IMR-90 (cell line): ENCODE results near the gene HOXD12. TPM values are rescaled to one million over a fixed set of nuclear protein-coding genes. Genes with fewer than 3 reads are reported as not detected.

ENCODE experiments used
- ATAC-seq: fragments of 200-7000 bp; cut with Tn5 transposase; 2 replicates; pipeline ENCODE4 v1.9.1; 2020; ENCODE audit warnings: low read depth, mild to moderate bottlenecking, moderate library complexity
- BruUV-seq: library from RNA; stranded (reverse); fragments of 400-500 nt; replicated peaks from 2 replicates; lab custom pipeline; 2021; lab: Mats Ljungman, UMichigan
- CTCF ChIA-PET: fragments of 300-600 bp; formaldehyde crosslinking; extraction: SDS; loops from one replicate; lab custom pipeline; 2021; ENCODE audit warnings: antibody characterized with exemption; lab: Yijun Ruan, JAX
- POLR2A ChIA-PET: fragments of 300-600 bp; sonication (Branson Sonifier 250); formaldehyde crosslinking; loops from one replicate; lab custom pipeline; 2022; ENCODE audit warnings: antibody characterized with exemption; ENCODE audit not compliant: unreplicated experiment; lab: Charles Lee
- DNase-seq: peaks from one replicate; pipeline ENCODE4 v3.0.0; 2013
- H2AFZ ChIP-seq: replicated peaks from 2 replicates; pipeline ENCODE3; 2013; ENCODE audit warnings: low read length, mild to moderate bottlenecking; ENCODE audit not compliant: poor library complexity
- H2AK5ac ChIP-seq: 2 replicates; pipeline ENCODE4 v1.6.1; 2013; ENCODE audit warnings: low read depth, low read length, inconsistent platforms
- H2AK9ac ChIP-seq: replicated peaks from 2 replicates; pipeline ENCODE3; 2013; ENCODE audit warnings: mild to moderate bottlenecking, low read depth, low read length, moderate library complexity; ENCODE audit not compliant: poor library complexity
- H2BK120ac ChIP-seq: 2 replicates; pipeline ENCODE4 v1.6.1; 2013; ENCODE audit warnings: low read depth, low read length, inconsistent platforms
- H2BK15ac ChIP-seq: 3 replicates; pipeline ENCODE4 v1.6.1; 2013; ENCODE audit warnings: low read depth, low read length, inconsistent platforms
- H2BK20ac ChIP-seq: 2 replicates; pipeline ENCODE4 v1.6.1; 2013; ENCODE audit warnings: low read depth, mild to moderate bottlenecking, inconsistent platforms, low read length, moderate library complexity
- H2BK5ac ChIP-seq: 2 replicates; pipeline ENCODE4 v1.6.1; 2013; ENCODE audit warnings: mild to moderate bottlenecking, low read depth, low read length, inconsistent platforms; ENCODE audit not compliant: poor library complexity, severe bottlenecking
- H3K14ac ChIP-seq: replicated peaks from 2 replicates; pipeline ENCODE4 v1.6.1; 2013; ENCODE audit warnings: low read depth, low read length, inconsistent platforms
- H3K18ac ChIP-seq: 2 replicates; pipeline ENCODE4 v1.6.1; 2013; ENCODE audit warnings: low read depth, low read length, control low read depth
- H3K23ac ChIP-seq: 2 replicates; pipeline ENCODE4 v1.6.1; 2013; ENCODE audit warnings: low read depth, low read length, inconsistent platforms
- H3K27ac ChIP-seq: 2 replicates; pipeline ENCODE4 v1.5.1; 2013; ENCODE audit warnings: mild to moderate bottlenecking, control low read depth, low read length; ENCODE audit not compliant: insufficient read depth
- H3K27me3 ChIP-seq: 2 replicates; pipeline ENCODE4 v1.6.1; 2013; ENCODE audit warnings: low read length; ENCODE audit not compliant: control insufficient read depth, insufficient read depth
- H3K36me3 ChIP-seq: 2 replicates; pipeline ENCODE4 v1.6.1; 2013; ENCODE audit warnings: low read length, mixed read lengths; ENCODE audit not compliant: control insufficient read depth, insufficient read depth
- H3K4ac ChIP-seq: 2 replicates; pipeline ENCODE4 v1.6.1; 2013; ENCODE audit warnings: low read depth, low read length, inconsistent platforms
- H3K4me1 ChIP-seq: 2 replicates; pipeline ENCODE4 v1.6.1; 2013; ENCODE audit warnings: low read length, mixed read lengths; ENCODE audit not compliant: control insufficient read depth, insufficient read depth
- H3K4me2 ChIP-seq: 2 replicates; pipeline ENCODE4 v1.6.1; 2013; ENCODE audit warnings: low read depth, mild to moderate bottlenecking, control low read depth, low read length, moderate library complexity
- H3K4me3 ChIP-seq: 2 replicates; pipeline ENCODE4 v1.5.1; 2013; ENCODE audit warnings: low read depth, mild to moderate bottlenecking, control low read depth, low read length, moderate library complexity; ENCODE audit not compliant: insufficient read depth
- H3K56ac ChIP-seq: 2 replicates; pipeline ENCODE4 v1.6.1; 2013; ENCODE audit warnings: low read length, inconsistent platforms; ENCODE audit not compliant: insufficient read depth; ENCODE audit errors: extremely low read depth
- H3K79me1 ChIP-seq, 2 experiments: 2 replicates each; pipeline ENCODE4 v1.6.1; 2013; ENCODE audit warnings: low read length in 2 of 2, inconsistent platforms in 1 of 2, low read depth in 1 of 2
- H3K9ac ChIP-seq: 2 replicates; pipeline ENCODE4 v1.6.1; 2013; ENCODE audit warnings: low read depth, low read length, control low read depth
- H3K9me1 ChIP-seq: 2 replicates; pipeline ENCODE4 v1.6.1; 2013; ENCODE audit warnings: low read length, inconsistent platforms; ENCODE audit not compliant: insufficient read depth
- H3K9me3 ChIP-seq: 2 replicates; pipeline ENCODE4 v1.6.1; 2013; ENCODE audit warnings: low read length; ENCODE audit not compliant: control insufficient read depth, insufficient read depth
- H4K20me1 ChIP-seq: 2 replicates; pipeline ENCODE4 v1.6.1; 2013; ENCODE audit warnings: low read length, inconsistent platforms; ENCODE audit not compliant: insufficient read depth
- H4K5ac ChIP-seq: 2 replicates; pipeline ENCODE4 v1.6.1; 2013; ENCODE audit warnings: mild to moderate bottlenecking, low read depth, low read length, control low read depth
- H4K8ac ChIP-seq, 2 experiments: 2 replicates each; pipeline ENCODE4 v1.6.1; 2013; ENCODE audit warnings: low read depth in 2 of 2, low read length in 2 of 2, control low read depth in 1 of 2, inconsistent platforms in 1 of 2
- H4K91ac ChIP-seq: 2 replicates; pipeline ENCODE4 v1.6.1; 2013; ENCODE audit warnings: low read depth, low read length, inconsistent platforms; ENCODE audit not compliant: insufficient read depth
- BHLHE40 ChIP-seq: fragments of 150-350 bp; IDR thresholded peaks from 2 replicates; pipeline ENCODE4 v1.6.1; 2016; ENCODE audit warnings: mild to moderate bottlenecking, low read depth, low read length
- CEBPB ChIP-seq: IDR thresholded peaks from 2 replicates; pipeline ENCODE4 v1.6.1; 2012; ENCODE audit warnings: low read depth, low read length, improper control_type of control experiment
- CHD1 ChIP-seq: IDR thresholded peaks from 2 replicates; pipeline ENCODE4 v1.6.1; 2012; ENCODE audit warnings: low read depth, low read length, improper control_type of control experiment
- CTCF ChIP-seq: conservative IDR thresholded peaks from 2 replicates; pipeline ENCODE4 v1.5.1; 2012; ENCODE audit warnings: mild to moderate bottlenecking, low read depth, low read length, improper control_type of control experiment
- ELK1 ChIP-seq: fragments of 150-350 bp; IDR thresholded peaks from 2 replicates; pipeline ENCODE4 v1.6.1; 2016; ENCODE audit warnings: low read depth, mild to moderate bottlenecking, low read length, moderate library complexity, borderline replicate concordance
- FOS ChIP-seq: fragments of 150-350 bp; IDR thresholded peaks from 2 replicates; pipeline ENCODE4 v1.6.1; 2016; ENCODE audit warnings: low read depth, low read length
- MAFK ChIP-seq: IDR thresholded peaks from 2 replicates; pipeline ENCODE4 v1.6.1; 2012; ENCODE audit warnings: low read depth, low read length, improper control_type of control experiment
- MAZ ChIP-seq: IDR thresholded peaks from 2 replicates; pipeline ENCODE4 v1.6.1; 2012; ENCODE audit warnings: low read depth, mild to moderate bottlenecking, low read length, improper control_type of control experiment, moderate library complexity, borderline replicate concordance
- MXI1 ChIP-seq: IDR thresholded peaks from 2 replicates; pipeline ENCODE4 v1.6.1; 2012; ENCODE audit warnings: low read depth, mild to moderate bottlenecking, low read length, moderate library complexity, borderline replicate concordance
- POLR2A ChIP-seq: IDR thresholded peaks from 2 replicates; pipeline ENCODE4 v1.6.1; 2012; ENCODE audit warnings: mild to moderate bottlenecking, low read depth, low read length
- RAD21 ChIP-seq: IDR thresholded peaks from 2 replicates; pipeline ENCODE4 v1.6.1; 2012; ENCODE audit warnings: low read length, improper control_type of control experiment
- RCOR1 ChIP-seq: IDR thresholded peaks from 2 replicates; pipeline ENCODE4 v1.6.1; 2012; ENCODE audit warnings: mild to moderate bottlenecking, low read length, improper control_type of control experiment; ENCODE audit not compliant: insufficient replicate concordance
- RFX5 ChIP-seq: IDR thresholded peaks from 2 replicates; pipeline ENCODE4 v1.8.0; 2012; ENCODE audit warnings: low read depth, mild to moderate bottlenecking, low read length, moderate library complexity
- SMC3 ChIP-seq: fragments of 150-350 bp; IDR thresholded peaks from 2 replicates; pipeline ENCODE4 v1.6.1; 2016; ENCODE audit warnings: low read depth, mild to moderate bottlenecking, antibody characterized with exemption, low read length, moderate library complexity
- USF2 ChIP-seq: fragments of 150-350 bp; IDR thresholded peaks from 2 replicates; pipeline ENCODE4 v1.6.1; 2017; ENCODE audit warnings: mild to moderate bottlenecking, antibody characterized with exemption, low read length, low read depth
- WGBS, 2 experiments: methylation state at CpG; one replicate each; pipeline versions ENCODE4 v1.1.5 to v1.1.7; 2013; ENCODE audit warnings: missing lambda C conversion rate in 2 of 2; ENCODE audit not compliant: insufficient read length in 1 of 2; ENCODE audit errors: extremely low coverage in 2 of 2; 5-methylcytosine and 5-hydroxymethylcytosine counted together
- dilution Hi-C: fragments of 300-500 bp; cut with HindIII; formaldehyde crosslinking; loops from one replicate; pipeline ENCODE4 v1.14.3; 2018; ENCODE audit warnings: low sequenced_read_pairs; ENCODE audit not compliant: unreplicated experiment
- in situ Hi-C: fragments of 300-500 bp; cut with MboI; formaldehyde crosslinking; loops from 3 replicates; pipeline ENCODE4 v1.14.3; 2019; ENCODE audit warnings: low sequenced_read_pairs, inconsistent platforms, mixed read lengths
- intact Hi-C: fragments of 100-400 bp; cut with micrococcal nuclease; formaldehyde crosslinking; loops from 2 replicates; pipeline ENCODE4 v1.10.0; 2022
- polyA plus RNA-seq, 3 experiments: library from polyadenylated mRNA; depleted of rRNA; stranded (reverse); fragments of >200 nt; gene quantifications; 2 replicates each; pipeline ENCODE4 v1.2.3, GENCODE V29; 2012; ENCODE audit warnings: low replicate concordance in 1 of 3
- total RNA-seq: library from RNA; depleted of rRNA; stranded (reverse); fragments of >200 nt; gene quantifications from 2 replicates; pipeline ENCODE4 v1.2.3, GENCODE V29; 2012

HOXD12 gene
- total and polyA plus RNA-seq, 2 of the 4 experiments (the other 2 are of a cell fraction), result not detected

DNA sequence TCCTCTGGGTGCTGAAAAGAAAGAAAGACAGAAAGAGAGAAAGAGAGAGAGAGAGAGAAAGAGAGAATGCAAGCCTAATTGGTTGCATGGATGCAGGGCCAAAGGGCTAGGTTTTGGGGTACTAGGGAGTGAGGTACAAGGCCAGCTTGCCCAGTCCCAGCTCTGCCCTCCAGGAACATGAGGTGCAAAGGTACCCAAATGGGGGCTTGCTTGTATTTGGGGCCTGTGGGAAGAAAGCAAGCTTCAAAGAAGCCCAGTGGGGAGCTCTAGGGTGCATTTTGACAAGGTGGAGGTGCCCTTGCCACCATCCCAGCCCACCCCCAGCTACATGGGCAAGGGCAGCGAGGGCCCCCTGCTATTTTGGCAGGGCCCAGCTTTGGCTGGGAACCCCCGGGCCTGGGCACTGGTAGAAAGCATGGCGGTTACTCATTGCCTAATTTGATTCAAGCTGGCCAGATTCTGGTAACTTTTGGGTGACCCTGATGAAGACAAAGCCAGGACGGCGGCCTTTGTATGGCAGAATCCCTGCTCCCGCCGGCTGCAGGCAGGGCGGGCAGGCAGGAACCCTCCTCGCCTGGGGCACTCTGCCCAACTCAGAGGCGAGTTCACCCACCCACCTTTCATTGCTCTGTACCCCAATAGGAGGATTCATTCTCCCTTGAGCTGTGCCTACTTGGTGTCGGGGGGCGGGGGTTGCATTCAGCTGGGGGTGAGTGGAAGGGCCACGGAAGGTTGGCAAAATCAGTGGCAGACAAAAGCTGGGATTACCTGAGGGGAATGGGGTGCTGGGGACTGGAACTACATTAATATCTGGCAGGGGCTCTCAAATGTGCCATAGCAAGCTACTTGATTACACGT lies 51.2 kb downstream of the HOXD12 start:
- no peak overlapping the region for H2AK9ac ChIP-seq
- no peak overlapping the region for H2AFZ ChIP-seq
- no TSS peak for BruUV-seq
- H3K18ac ChIP-seq, result no peak overlapping the region
- no peak overlapping the region for H4K8ac ChIP-seq
- no peak overlapping the region for H2AK5ac ChIP-seq
- no peak overlapping the region for H3K23ac ChIP-seq
- no CpG with 5 or more reads among the region's 14 CpGs for WGBS, 2 experiments
- no peak overlapping the region for H4K5ac ChIP-seq
- in situ Hi-C loops (no loop called here), dilution Hi-C loops (no loop called here), intact Hi-C loops (no loop called here)
- H2BK15ac ChIP-seq, result no peak overlapping the region
- CTCF ChIA-PET, result interaction anchor here (0.5 kb wide), 1 partner anchor 487 kb away, joined by 5 read pairs; no protein-coding TSS in a partner anchor
- DNase-seq (no peak), ATAC-seq (no peak)
- H3K79me1 ChIP-seq, result no peaks in the 10 kb centered on the region
- no peak overlapping the region for H2BK120ac ChIP-seq
- H2BK5ac ChIP-seq, result no peak overlapping the region
- H3K9ac ChIP-seq, result no peak overlapping the region
- no peak overlapping the region for H3K4ac ChIP-seq
- no peak overlapping the region for H4K91ac ChIP-seq
- H3K14ac ChIP-seq, result no peak overlapping the region
- no peak overlapping the region for H3K56ac ChIP-seq
- H3K9me3 ChIP-seq, result peaks cover 8% of the 10 kb centered on the region
- H2BK20ac ChIP-seq, result no peak overlapping the region
- no peaks in the 10 kb centered on the region for H3K36me3 ChIP-seq
- H3K27me3 ChIP-seq, result peaks cover 88% of the 10 kb centered on the region
- POLR2A ChIA-PET, result no interaction called here
- H3K4me2 ChIP-seq, result no peak overlapping the region
- H3K4me3 ChIP-seq, result no peak overlapping the region
- no peaks in the 10 kb centered on the region for H3K9me1 ChIP-seq
- no peaks in the 10 kb centered on the region for H3K4me1 ChIP-seq
- H3K27ac ChIP-seq, result no peak overlapping the region
- no peaks in the 10 kb centered on the region for H4K20me1 ChIP-seq
- no peak for TF ChIP-seq MAZ
- no peak for TF ChIP-seq MAFK
- no peak for TF ChIP-seq CEBPB
- no peak for TF ChIP-seq ELK1
- no peak for TF ChIP-seq MXI1
- TF ChIP-seq CHD1, result no peak
- TF ChIP-seq RFX5, result no peak
- no peak for TF ChIP-seq SMC3
- no peak for TF ChIP-seq CTCF
- no peak for TF ChIP-seq RCOR1
- TF ChIP-seq RAD21, result no peak
- no peak for TF ChIP-seq USF2
- no peak for TF ChIP-seq FOS
- TF ChIP-seq POLR2A, result no peak
- no peak for TF ChIP-seq BHLHE40
